Left lung (tissue), 10 donors: Measurements from ENCODE around the gene MED15. TPM values are rescaled to one million over a fixed set of nuclear protein-coding genes. Genes with fewer than 3 reads are reported as not detected.
"Not testable (repeated sequence)": the region's sequence is repeated elsewhere in the genome, so short reads cannot be mapped to it uniquely, and the experiment has no call there.

Experiments
- ATAC-seq: fragments of 200-7000 bp; cut with Tn5 transposase; one replicate; pipeline ENCODE4 v1.9.1; 2020; ENCODE audit warnings: moderate library complexity
- DNase-seq, 4 donors: peaks; one replicate each; pipeline ENCODE4 v3.0.0-alpha.2; 2013 to 2020
- H3K27ac ChIP-seq, 2 donors: fragments of 200-600 bp; sonication (generic) in 1 of 2; one replicate each; pipeline versions ENCODE4 v1.5.0 to v1.8.0; 2020 to 2021
- H3K27me3 ChIP-seq, 2 donors: fragments of 200-600 bp; sonication (generic) in 1 of 2; one replicate each; pipeline versions ENCODE4 v1.5.0 to v1.8.0; 2020 to 2021
- H3K36me3 ChIP-seq, 2 donors: fragments of 200-600 bp; sonication (generic) in 1 of 2; one replicate each; pipeline versions ENCODE4 v1.5.0 to v1.8.0; 2020 to 2021
- H3K4me1 ChIP-seq, 2 donors: fragments of 200-600 bp; one replicate each; pipeline ENCODE4 v1.8.0; 2021
- H3K4me3 ChIP-seq, 2 donors: fragments of 200-600 bp; sonication (generic) in 1 of 2; one replicate each; pipeline versions ENCODE4 v1.5.0 to v1.8.0; 2020 to 2021; ENCODE audit warnings: mild to moderate bottlenecking in 1 of 2
- H3K9me3 ChIP-seq, 2 donors: fragments of 200-600 bp; sonication (generic) in 1 of 2; one replicate each; pipeline versions ENCODE4 v1.5.0 to v1.8.0; 2020 to 2021
- intact Hi-C, 2 donors: fragments of 100-400 bp; cut with DNase I; formaldehyde crosslinking; loops; one replicate each; pipeline versions ENCODE4 v1.11.2 to v1.14.2; 2022
- polyA plus RNA-seq, 6 donors: library from polyadenylated mRNA; unstranded; fragments of 120-200 nt; gene quantifications; one replicate each; pipeline ENCODE4 v1.2.1, GENCODE V29; 2013; ENCODE audit not compliant: insufficient read length in 6 of 6
- total RNA-seq, 2 donors: library from RNA; stranded (reverse); fragmentation: NEBNext Ultra II Directional; extraction: Animal tissue kit (Norgen Biotek cat#: 25700); gene quantifications; one replicate each; pipeline ENCODE4 v1.2.1, GENCODE V29; 2021
- TF ChIP-seq, protein P1 (sequence below), 2 donors: fragments of 200-600 bp; sonication (generic) in 1 of 2; IDR thresholded peaks; one replicate each; pipeline versions ENCODE4 v1.5.0 to v1.8.0; 2021; ENCODE audit warnings: antibody characterized with exemption in 2 of 2
- donor health status: DM: no; HTN: yes; CAD: no.
- donor health status: DM: no; HTN: no; CAD: no.

Gene MED15
- total and polyA plus RNA-seq, 8 donors = 47.2 to 121 (median 56.3) TPM

DNA sequence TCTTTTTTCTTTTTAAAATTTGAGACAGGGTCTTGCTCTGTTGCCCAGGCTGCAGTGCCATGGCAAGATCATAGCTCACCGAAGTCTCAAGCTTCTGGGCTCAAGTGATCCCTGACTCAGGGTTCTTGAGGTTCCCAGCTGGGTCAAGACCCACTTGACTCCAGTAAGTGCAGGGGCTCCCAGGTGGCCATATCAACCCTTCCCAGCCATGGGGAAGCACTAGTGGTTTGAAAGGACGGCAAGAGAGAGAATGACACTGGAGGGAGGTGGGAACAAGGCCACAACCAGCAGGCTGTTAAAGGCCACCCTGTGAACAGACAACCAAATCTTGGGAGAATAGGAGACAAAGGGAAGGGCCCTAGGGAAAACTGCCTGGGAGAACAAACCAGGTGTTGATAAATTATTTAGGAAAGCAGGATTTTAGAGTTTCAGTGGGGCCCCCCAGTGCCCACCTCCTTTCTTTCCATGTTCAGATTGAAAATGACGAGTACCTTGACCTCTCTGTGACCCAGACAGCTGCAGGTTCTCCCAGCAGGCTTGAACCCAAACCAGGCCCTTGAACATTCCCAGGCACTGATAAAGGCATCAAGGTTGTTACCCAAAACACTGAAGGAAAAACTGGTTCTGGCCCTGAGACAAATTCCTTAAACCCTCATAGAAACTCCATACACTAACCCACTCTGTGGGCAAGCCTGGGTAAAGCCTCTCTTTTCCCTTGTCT, 40.6 kb upstream of the MED15 start:
- Histone ChIP-seq H3K27ac (no peak overlapping the region), H3K4me3 (no peak overlapping the region), H3K36me3 (peaks cover 0 to 30% of the 10 kb centered on the region in 2 donors), H3K4me1 (peaks cover 0 to 22% of the 10 kb centered on the region in 2 donors), H3K9me3 (no peaks in the 10 kb centered on the region), H3K27me3 (no peaks in the 10 kb centered on the region)
- ATAC-seq = peak; percentile 68
- DNase-seq = no peak
- intact Hi-C loops = no loop called here
- TF ChIP-seq, protein P1, sequence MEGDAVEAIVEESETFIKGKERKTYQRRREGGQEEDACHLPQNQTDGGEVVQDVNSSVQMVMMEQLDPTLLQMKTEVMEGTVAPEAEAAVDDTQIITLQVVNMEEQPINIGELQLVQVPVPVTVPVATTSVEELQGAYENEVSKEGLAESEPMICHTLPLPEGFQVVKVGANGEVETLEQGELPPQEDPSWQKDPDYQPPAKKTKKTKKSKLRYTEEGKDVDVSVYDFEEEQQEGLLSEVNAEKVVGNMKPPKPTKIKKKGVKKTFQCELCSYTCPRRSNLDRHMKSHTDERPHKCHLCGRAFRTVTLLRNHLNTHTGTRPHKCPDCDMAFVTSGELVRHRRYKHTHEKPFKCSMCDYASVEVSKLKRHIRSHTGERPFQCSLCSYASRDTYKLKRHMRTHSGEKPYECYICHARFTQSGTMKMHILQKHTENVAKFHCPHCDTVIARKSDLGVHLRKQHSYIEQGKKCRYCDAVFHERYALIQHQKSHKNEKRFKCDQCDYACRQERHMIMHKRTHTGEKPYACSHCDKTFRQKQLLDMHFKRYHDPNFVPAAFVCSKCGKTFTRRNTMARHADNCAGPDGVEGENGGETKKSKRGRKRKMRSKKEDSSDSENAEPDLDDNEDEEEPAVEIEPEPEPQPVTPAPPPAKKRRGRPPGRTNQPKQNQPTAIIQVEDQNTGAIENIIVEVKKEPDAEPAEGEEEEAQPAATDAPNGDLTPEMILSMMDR (IDR thresholded peaks at IDR 0.05) = no peak

DNA sequence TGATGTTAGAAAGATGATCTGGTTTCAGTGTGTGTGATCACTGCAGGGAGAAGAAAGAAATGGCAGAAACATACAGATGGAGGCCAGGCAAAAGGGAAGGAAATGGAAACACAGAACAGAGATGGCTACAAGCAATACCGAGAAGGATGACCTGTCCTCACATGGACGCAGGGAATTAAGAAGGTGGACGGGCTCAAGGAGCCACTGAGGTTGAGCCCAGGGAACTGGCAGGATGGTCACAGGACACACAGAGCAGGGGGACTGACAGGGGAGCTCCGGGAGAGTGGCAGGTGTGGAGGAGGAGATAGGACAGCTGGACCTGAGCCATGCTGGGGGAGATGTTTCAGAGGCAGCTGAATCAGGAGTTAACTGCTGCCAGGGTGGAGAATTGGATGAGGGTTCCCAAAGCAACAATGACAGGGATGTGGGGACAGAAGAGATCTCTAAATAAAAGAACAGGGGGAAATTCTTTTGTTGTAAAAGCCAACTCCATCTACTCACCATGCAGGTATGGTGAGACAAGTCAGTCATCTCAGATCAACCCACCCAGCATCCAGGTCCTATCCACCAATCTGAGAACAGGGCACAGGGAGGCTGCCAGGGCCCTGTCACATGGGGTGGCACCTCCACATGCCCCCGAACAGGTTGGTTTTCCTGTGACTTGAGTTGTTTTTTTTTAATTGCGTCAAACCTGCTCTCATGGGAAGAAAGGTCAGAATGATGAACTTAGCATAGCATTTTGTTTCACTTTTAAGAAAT, 38.1 kb upstream of the MED15 start:
- Histone ChIP-seq H3K36me3 (peaks cover 0 to 30% of the 10 kb centered on the region in 2 donors), H3K4me1 (peaks cover 0 to 4% of the 10 kb centered on the region in 2 donors), H3K27ac (no peak overlapping the region), H3K27me3 (no peaks in the 10 kb centered on the region), H3K9me3 (no peaks in the 10 kb centered on the region), H3K4me3 (no peak overlapping the region)
- intact Hi-C loops = no loop called here
- DNase-seq = no peak
- no peak for ATAC-seq
- TF ChIP-seq, protein P1 (IDR thresholded peaks at IDR 0.05) = no peak

DNA sequence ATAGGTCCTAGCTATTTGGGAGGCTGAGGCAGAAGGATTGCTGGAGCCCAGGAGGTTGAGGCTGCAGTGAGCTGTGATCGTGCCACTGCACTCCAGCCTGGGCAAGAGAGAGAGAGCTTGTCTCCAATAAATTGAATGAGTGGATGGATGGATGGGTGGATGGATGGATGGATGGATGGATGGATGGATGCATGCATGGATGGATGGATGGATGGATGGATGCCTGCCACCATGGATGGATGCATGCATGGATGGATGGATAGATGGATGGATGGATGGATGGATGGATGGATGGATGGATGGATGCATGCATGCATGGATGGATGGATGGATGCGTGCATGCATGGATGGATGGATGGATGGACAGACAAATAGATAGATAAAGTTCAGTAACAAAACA, 36.9 kb upstream of the MED15 start:
- intact Hi-C loops, H3K27ac ChIP-seq, H3K27me3 ChIP-seq, DNase-seq, ATAC-seq, H3K4me1 ChIP-seq, H3K4me3 ChIP-seq, H3K9me3 ChIP-seq: not testable (repeated sequence)
- H3K36me3 ChIP-seq = peaks cover 0 to 21% of the 10 kb centered on the region in 2 donors

DNA sequence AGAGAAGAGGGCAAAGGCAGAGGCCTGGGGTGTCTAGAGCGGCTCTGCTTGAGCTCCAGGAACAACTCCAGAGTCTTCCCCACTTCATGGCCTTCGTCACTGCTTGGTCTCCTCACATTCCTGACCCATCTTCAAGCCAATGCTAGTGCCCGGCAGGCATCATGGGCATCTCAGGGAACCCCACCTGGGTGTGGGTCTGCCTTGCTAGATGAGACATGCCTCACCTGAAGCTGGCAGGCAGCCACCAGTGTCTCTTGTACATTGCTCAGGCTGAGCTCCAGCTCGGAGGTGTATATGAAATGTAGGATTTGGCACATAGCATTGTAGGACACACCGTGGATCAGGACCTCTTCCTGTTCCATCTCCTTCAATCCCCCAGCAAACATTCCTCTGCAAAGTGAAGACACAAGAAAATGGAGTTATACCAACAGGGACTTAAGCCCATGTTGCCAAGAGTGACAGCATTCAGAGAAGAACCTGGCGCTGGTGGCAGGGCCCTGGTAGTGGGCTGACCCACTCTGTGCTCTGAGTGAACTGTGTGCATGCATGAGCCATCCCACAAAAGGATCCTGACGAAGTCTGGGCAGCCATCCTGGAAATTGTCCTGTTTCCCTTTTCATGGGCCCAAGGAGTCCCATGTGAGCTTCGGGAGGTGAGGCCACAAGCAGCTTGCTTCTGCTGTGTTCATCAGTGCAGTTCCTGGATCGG, 36.1 kb upstream of the MED15 start:
- DNase-seq = no peak
- Histone ChIP-seq H3K27me3 (no peaks in the 10 kb centered on the region), H3K4me3 (no peak overlapping the region), H3K36me3 (peaks cover 0 to 21% of the 10 kb centered on the region in 2 donors), H3K9me3 (no peaks in the 10 kb centered on the region), H3K4me1 (no peaks in the 10 kb centered on the region), H3K27ac (no peak overlapping the region)
- no peak for ATAC-seq
- intact Hi-C loops = no loop called here
- TF ChIP-seq, protein P1 (IDR thresholded peaks at IDR 0.05) = no peak

DNA sequence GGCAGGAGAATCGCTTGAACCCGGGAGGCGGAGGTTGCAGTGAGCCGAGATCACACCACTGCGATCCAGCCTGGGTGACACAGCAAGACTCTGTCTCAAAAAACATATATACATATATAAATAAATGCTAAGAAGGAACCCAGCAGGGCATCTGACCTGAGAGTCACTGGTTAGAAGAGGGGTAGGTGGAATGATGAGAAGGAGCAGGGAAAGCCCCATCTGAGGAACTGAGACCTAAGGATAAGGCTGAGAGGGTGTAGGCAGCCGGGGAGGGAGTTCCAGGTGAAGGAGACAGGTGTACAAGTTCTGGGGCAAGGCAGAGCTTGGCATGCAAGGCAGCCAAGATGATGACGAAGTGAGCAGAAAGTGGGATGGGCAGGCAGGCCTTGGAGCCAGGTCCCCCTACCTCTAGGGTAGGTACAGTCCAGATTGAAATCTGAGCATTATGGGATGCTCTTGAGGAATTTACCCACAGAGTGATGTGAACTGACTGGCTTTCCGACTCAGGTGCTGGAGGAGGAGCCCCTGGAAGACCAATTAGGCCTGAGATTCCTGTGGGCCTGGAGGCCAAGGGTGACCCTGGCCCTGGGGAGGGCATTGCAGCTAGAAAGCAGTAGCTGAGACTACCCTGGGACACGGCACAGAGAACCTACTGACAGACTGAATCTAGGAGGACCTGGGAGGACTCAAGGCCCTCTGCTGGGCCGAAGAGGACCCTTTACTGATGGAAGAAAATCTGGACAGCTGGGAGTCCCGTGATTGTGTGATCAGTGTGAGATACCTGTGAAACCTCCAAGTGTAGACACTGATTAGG, 34.6 kb upstream of the MED15 start:
- intact Hi-C loops = no loop called here
- Histone ChIP-seq H3K27ac (no peak overlapping the region), H3K4me1 (no peaks in the 10 kb centered on the region), H3K9me3 (no peaks in the 10 kb centered on the region), H3K36me3 (peaks cover 0 to 21% of the 10 kb centered on the region in 2 donors), H3K4me3 (no peak overlapping the region), H3K27me3 (no peaks in the 10 kb centered on the region)
- TF ChIP-seq, protein P1 (IDR thresholded peaks at IDR 0.05) = no peak
- DNase-seq (no peak), ATAC-seq (no peak)
